HG03521 (cell line): ENCODE data around the gene EBI3.
A peak's percentile ranks its signal among the peaks of the same experiment; 100 is the strongest.
"Not testable (repeated sequence)": the region's sequence is repeated elsewhere in the genome, so short reads cannot be mapped to it uniquely, and the experiment has no call there.

Experiments used
- ATAC-seq: cut with Tn5 transposase; IDR thresholded peaks from one replicate; pipeline ENCODE4 v1.9.1; 2021; ENCODE audit warnings: mild to moderate bottlenecking, moderate library complexity; ENCODE audit not compliant: unreplicated experiment

EBI3 gene

DNA sequence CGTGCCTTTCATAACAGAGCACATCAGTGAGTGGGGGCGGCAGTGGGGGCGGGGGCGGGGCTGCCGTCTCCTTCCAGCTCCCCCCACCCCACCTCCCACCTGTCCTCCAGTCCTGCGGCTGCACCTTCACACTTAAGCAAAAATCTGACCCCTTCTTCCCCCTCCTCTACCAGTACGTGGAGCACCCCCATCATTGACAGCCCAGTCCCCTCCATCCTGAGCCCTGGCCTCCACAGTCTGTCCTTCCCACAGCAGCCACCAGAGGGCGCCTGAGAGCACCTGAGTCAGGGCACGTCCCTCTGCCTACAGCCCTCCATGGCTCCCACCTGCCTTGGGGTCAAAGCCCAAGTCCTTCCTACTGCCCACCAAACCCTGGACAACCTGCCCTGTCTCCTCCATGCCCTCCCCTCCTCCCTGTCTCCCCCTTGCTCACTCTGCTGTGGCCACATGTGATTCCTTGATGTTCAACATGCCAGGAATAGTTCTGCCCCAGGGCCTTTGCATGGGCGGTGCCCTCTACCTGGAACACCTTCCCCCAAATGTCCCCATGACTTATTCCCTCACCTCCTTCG lies 4.0 kb downstream of the EBI3 start:
- no peak for ATAC-seq

DNA sequence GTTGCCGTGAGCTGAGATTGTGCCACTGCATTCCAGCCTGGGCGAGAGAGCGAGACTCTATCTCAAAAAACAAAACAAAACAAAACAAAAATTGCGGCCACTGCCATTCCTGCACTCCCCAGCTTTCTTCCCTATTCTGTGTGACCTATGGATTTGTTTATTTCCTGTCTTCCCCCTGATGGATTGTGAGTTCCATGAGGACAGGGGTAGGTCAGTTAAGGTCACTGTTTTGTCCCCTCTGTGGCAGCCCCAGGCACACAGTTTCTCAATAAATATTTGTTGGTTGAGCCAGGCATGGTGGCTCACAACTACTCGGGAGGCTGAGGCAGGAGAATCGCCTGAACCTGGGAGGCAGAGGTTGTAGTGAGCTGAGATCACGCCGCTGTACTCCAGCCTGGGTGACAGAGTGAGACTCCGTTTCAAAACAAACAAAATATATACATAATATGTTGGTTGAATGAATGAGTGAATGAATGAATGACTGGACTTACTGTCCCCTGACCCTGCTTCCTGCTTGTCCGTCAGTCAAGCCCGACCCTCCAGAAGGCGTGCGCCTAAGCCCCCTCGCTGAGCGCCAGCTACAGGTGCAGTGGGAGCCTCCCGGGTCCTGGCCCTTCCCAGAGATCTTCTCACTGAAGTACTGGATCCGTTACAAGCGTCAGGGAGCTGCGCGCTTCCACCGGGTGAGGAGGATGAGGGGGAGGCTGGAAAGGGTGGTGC lies 5.0 kb downstream of the EBI3 start:
- ATAC-seq = no peak

GRCh38 chr19:4234862-4235201 lies 5.5 kb downstream of the EBI3 start:
- ATAC-seq = no peak

DNA sequence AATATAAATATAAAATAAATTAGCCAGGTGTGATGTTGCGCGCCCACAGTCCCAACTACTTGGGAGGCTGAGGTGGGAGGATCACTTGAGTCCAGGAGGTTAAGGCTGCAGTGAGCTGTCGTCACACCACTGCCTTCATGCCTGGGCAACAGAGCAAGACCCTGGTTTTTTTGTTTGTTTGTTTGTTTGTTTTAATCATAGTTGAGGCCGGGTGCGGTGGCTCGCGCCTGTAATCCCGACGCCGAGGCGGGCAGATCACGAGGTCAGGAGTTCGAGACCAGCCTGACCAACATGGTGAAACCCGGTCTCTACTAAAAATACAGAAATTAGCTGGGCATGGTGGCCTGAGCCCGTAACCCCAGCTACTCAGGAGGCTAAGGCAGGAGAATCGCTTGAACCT lies 8.2 kb downstream of the EBI3 start:
- ATAC-seq = not testable (repeated sequence)

DNA sequence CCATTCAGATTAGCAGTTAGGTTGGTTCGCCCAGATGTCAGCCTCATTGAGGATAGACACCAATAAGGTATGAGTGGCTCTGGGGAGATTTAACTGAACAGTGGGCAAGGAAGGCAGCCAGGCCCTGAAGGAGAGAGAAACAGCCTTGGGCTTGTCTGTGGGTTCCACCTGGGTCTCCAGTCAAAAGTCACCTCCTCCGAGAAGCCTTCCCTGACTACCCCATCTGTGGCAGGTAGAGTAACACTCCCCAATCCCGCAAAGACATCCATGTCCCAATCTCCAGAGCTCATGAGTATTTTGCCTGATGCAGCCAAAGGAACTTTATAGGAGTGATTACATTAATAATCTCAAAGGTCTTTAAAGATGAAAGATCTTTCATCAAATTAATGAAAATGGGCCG lies 9.5 kb downstream of the EBI3 start:
- no peak for ATAC-seq

GRCh38 chr19:4241824-4242430 lies 12.6 kb downstream of the EBI3 start:
- no peak for ATAC-seq

DNA sequence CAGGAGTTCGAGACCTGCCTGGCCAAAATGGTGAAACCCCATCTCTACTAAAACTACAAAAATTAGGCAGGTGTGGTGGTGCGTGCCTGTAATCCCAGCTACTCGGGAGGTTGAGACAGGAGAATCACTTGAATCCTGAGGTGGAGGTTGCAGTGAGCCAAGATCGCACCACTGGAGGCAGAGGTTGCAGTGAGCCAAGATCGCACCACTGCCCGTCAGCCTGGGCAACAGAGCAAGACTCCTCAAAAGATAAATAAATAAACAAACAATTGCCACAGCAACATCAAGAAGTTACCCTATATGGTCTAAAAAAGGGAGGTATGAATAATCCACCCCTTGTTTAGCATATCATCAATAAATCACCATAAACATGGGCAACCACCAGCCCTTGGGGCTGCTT lies 16.6 kb downstream of the EBI3 start:
- not testable (repeated sequence) for ATAC-seq

DNA sequence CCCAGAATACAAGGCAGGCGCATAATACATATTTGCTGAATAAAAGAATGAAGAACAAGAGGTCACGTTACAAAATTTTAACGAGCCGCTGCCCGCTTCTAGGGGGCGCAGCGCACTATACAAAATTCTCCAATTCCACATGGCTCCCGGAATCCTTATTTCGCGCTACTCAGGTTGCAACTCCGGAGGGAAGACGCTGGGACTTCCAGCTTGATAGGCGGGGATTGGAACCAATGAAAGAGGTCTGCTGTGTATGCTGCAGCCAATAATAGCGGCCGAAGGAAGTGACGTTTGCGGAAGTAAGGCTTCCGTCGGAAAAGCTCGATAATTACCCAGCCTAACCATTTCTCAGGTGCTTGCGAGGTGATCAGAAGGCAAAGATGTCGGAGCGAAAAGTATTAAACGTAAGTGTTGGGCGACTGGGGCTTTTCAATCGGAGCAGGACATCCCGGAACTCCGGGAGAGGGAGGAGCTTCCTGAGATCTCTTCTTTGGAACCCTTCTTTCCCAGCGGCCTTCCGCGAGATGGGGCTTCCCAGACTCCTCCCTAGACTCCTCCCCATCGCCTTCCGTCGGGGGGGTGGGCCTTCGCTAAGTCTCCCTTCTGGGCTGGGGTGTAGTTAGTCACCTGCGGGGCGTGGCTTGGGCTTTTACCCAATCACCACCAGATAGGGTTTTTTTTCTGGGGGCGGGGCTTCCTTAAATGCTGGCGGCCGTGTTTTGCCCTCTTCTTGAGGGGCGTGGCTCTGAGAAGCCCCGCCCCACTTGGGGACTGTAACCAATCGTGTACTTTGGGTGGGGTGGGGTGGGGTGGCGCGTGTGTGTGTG lies 17.7 kb downstream of the EBI3 start, which contains the start of gene YJU2:
Gene YJU2 (plus strand): TSS at position 314 of the 827 bp plus-strand sequence. CDS start 67 bp downstream, at position 381.
- peak; percentile 84 for ATAC-seq

DNA sequence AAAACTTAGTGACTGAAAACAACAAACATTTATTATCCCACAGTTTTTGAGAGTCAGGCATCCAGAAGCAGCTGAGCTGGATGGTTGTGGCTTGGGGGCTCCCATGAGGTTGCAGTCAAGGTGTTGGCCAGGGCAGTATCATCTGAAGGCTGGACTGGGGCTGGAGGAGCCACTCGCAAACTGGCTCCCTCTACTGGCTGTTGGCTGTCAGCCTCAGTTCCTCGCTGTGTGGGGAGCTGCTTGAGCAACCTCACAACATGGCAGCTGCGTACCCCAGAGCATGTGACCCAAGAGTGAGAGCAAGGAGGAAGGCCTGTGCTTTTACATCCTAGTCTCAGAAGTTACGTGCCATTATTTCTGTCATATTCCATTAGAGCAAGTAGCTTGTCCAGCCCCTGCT lies 27.2 kb downstream of the EBI3 start:
- ATAC-seq = no peak

GRCh38 chr19:4257025-4257424 lies 27.7 kb downstream of the EBI3 start:
- no peak for ATAC-seq

DNA sequence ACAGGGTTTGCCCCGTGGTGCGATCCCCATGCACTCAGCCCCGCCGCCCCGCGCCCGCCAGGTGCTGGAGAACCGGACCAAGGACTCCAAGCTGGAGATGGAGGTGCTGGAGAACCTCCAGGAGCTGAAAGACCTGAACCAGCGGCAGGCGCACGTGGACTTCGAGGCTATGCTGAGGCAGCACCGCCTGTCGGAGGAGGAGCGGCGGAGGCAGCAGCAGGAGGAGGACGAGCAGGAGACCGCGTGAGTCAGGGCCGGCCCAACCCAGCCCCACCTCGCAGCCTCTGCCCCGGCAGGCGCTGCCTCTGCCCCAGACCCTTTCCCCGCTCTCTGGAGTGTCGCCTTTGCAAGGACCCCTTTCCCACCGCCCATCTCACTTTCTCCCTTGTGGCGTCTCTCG lies 28.9 kb downstream of the EBI3 start:
- no peak for ATAC-seq

DNA sequence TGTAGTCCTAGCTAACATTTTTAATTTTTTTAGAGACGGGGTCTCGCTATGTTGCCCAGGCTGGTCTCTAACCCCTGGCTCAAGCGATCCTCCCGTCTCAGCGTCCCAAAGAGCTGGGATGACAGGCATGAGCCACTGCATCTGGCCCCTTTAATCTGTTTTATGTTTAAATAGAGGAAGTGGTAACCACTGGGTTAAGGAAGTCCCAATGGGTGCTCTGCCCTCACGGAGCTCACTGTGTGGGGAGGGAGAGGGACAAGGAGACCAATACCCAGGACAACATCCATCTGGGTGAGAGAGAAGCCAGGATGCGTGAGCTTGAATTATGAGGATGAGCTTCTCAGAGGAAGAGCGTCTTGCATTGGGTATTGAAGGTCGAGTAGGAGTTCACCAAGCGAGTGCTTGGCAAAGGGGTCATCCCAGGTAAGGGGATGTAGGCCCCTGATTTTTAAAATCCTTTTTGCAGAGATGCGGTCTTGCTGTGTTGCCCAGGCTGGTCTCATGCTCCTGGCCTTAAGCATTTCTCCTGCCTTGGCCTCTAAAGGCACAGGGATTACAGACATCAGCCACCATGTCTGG lies 31.4 kb downstream of the EBI3 start:
- no peak for ATAC-seq

DNA sequence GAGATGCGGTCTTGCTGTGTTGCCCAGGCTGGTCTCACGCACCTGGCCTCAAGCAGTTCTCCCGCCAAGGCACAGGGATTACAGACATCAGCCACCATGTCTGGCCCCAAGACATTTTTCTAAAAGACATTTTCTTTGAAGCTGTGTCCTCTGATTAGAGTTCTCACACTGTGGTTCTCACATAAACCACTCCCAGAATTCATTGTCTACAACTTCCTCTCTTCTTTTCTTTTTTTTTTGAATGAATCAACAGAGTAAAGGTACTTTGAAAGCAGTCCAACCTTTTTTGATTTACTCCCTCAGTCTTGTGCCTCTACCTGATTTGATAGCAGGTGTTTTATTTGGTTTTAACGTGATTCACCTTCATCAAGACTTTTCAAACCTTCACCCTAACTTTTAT lies 35.5 kb downstream of the EBI3 start:
- no peak for ATAC-seq

GRCh38 chr19:4266253-4267000 lies 37.1 kb downstream of the EBI3 start:
- ATAC-seq = no peak

- ATAC-seq = no peak
These were observed 38.0 kb downstream of the EBI3 start for GRCh38 chr19:4267101-4267900.

- no peak for ATAC-seq
These were observed 38.8 kb downstream of the EBI3 start for GRCh38 chr19:4267901-4268815.

DNA sequence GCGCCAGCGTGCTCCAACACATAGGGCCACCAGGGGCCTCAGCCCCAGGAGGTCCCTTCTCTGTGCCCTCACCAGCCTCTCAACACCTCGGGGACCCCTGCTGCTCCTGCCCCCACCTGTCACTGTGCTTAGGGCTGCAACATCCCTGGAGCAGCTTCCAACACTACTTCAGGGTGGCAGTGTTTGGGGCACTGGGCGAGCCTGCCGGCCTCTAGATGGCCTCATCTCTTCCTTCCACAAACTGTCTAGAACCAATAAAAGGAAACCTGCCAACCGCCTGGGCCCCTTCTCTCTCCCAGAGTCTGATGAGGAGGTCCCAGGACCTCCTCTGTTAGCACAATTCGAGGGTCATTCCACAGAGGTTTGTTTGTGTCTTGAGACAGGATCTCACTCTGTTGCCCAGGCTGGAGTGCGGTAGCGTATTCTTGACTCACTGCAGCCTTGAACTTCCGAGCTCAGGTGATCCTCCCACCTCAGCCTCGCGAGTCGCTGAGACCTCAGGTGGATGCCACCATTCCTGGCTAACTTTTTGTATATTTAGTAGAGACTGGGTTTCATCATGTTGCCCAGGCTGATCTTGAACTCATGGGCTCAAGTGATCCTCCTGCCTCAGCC lies 39.6 kb downstream of the EBI3 start:
- ATAC-seq = no peak

- ATAC-seq = no peak
These were observed 43.6 kb downstream of the EBI3 start for GRCh38 chr19:4272894-4273293.
